ENCODE data around the gene ZDHHC19.

Gene ZDHHC19

GRCh38 chr3:196219970-196220311 is 8.7 kb upstream of the ZDHHC19 start:
- H3K27ac Mint-ChIP-seq = no peak overlapping the region
- H3K4me1 Mint-ChIP-seq = peaks cover 43% of the 10 kb centered on the region
- H3K36me3 Mint-ChIP-seq (ENCODE audit: low read depth) = no peaks in the 10 kb centered on the region
- TF ChIP-seq, protein P1, sequence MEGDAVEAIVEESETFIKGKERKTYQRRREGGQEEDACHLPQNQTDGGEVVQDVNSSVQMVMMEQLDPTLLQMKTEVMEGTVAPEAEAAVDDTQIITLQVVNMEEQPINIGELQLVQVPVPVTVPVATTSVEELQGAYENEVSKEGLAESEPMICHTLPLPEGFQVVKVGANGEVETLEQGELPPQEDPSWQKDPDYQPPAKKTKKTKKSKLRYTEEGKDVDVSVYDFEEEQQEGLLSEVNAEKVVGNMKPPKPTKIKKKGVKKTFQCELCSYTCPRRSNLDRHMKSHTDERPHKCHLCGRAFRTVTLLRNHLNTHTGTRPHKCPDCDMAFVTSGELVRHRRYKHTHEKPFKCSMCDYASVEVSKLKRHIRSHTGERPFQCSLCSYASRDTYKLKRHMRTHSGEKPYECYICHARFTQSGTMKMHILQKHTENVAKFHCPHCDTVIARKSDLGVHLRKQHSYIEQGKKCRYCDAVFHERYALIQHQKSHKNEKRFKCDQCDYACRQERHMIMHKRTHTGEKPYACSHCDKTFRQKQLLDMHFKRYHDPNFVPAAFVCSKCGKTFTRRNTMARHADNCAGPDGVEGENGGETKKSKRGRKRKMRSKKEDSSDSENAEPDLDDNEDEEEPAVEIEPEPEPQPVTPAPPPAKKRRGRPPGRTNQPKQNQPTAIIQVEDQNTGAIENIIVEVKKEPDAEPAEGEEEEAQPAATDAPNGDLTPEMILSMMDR (IDR thresholded peaks at IDR 0.05) = no peak
- peaks cover 19% of the 10 kb centered on the region for H3K27me3 Mint-ChIP-seq (ENCODE audit: low read depth, poor library complexity)
- DNase-seq = no peak
- no peaks in the 10 kb centered on the region for H3K9me3 Mint-ChIP-seq
- H3K4me3 Mint-ChIP-seq = no peak overlapping the region

DNA sequence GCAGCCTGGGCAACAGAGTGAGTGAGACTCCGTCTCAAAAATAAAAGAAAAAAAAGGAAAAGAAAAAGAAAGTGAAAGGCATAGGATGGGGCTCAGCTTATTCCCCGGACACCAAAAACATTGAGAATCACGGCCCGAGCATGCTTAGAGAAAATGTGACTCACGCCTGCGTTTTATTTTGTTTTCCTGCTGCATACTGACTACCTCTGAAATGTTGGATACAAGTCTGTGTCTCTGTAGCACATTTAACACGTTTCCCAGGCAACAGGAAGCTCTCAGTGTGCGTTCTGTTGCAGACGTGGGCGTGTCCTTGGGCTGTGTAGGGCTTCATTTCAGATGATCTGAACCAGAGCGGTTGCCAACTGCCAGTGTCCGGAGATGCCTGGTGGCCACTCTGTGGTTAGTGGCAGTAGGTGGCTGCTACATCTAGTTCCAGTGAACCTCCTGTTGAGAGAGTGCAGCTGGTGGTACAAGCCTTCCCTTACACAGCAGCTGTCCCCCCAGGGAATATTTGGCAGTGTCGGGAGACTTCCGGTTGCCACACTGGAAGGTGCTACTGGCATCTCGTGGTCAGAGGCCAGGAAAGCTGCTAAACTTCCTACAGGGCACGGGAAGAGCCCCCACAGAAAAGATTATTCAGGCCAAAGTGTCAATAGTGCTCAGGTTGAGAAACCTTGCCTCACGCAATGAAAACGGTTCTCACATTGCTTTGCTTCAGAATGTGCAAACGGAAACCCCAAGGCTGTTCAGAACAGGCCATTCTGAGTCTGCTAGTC is 8.2 kb upstream of the ZDHHC19 start:
- Mint-ChIP-seq H3K36me3 (ENCODE audit: low read depth) (no peaks in the 10 kb centered on the region), H3K27ac (no peak overlapping the region), H3K4me3 (no peak overlapping the region), H3K9me3 (no peaks in the 10 kb centered on the region), H3K27me3 (ENCODE audit: low read depth, poor library complexity) (peaks cover 19% of the 10 kb centered on the region), H3K4me1 (peaks cover 49% of the 10 kb centered on the region)
- no peak for DNase-seq
- TF ChIP-seq, protein P1 (IDR thresholded peaks at IDR 0.05) = no peak

- H3K9me3 Mint-ChIP-seq = no peaks in the 10 kb centered on the region
- no peak overlapping the region for H3K4me3 Mint-ChIP-seq
- peaks cover 54% of the 10 kb centered on the region for H3K4me1 Mint-ChIP-seq
- H3K27ac Mint-ChIP-seq = no peak overlapping the region
- H3K36me3 Mint-ChIP-seq (ENCODE audit: low read depth) = no peaks in the 10 kb centered on the region
- no peak for DNase-seq
- H3K27me3 Mint-ChIP-seq (ENCODE audit: low read depth, poor library complexity) = peaks cover 24% of the 10 kb centered on the region
- TF ChIP-seq, protein P1 (IDR thresholded peaks at IDR 0.05) = no peak
Observed at GRCh38 chr3:196218155-196218712, 7.0 kb upstream of the ZDHHC19 start.

GRCh38 chr3:196217307-196218154 is 6.3 kb upstream of the ZDHHC19 start:
- Mint-ChIP-seq H3K4me1 (peaks cover 56% of the 10 kb centered on the region), H3K36me3 (ENCODE audit: low read depth) (no peaks in the 10 kb centered on the region), H3K4me3 (no peak overlapping the region), H3K27ac (no peak overlapping the region), H3K27me3 (ENCODE audit: low read depth, poor library complexity) (peaks cover 24% of the 10 kb centered on the region), H3K9me3 (no peaks in the 10 kb centered on the region)
- TF ChIP-seq, protein P1 (IDR thresholded peaks at IDR 0.05) = no peak
- no peak for DNase-seq

DNA sequence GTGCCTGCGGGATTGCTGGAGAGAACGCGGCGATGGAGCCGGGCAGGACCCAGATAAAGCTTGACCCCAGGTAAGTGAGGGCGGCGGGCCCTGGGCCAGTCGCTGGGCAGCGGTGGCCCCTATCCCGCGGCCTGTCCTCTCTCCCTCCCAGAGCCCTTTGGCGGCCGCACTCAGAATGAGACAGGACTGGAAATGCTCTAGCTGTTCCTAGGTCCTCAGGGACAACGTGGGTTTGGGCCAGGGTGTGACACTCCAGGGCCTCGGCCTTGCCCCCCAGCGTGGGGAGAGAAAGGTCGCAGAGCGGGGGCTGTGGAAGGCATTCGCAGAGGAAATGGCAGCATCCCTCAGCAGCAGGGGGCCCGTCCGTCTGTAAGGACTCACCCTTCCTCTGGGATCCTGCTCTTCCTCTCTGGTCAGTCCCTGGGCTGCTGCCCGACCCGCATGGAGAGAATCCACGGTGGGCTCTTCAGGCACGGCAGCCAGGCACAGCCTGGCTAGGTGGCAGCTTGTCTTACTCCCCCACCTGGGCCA is 5.5 kb upstream of the ZDHHC19 start:
- no peak overlapping the region for H3K4me3 Mint-ChIP-seq
- H3K4me1 Mint-ChIP-seq = peaks cover 57% of the 10 kb centered on the region
- H3K27me3 Mint-ChIP-seq (ENCODE audit: low read depth, poor library complexity) = peaks cover 24% of the 10 kb centered on the region
- no peaks in the 10 kb centered on the region for H3K9me3 Mint-ChIP-seq
- H3K27ac Mint-ChIP-seq = no peak overlapping the region
- no peak for DNase-seq
- no peaks in the 10 kb centered on the region for H3K36me3 Mint-ChIP-seq (ENCODE audit: low read depth)
- TF ChIP-seq, protein P1 (IDR thresholded peaks at IDR 0.05) = no peak

All from nephron progenitor cell (in vitro differentiated cells).